IMR-90 (cell line): Measurements from ENCODE around the gene CGNL1. TPM values are rescaled to one million over a fixed set of nuclear protein-coding genes. Genes with fewer than 3 reads are reported as not detected.

Source experiments
- ATAC-seq: fragments of 200-7000 bp; cut with Tn5 transposase; 2 replicates; pipeline ENCODE4 v1.9.1; 2020; ENCODE audit warnings: low read depth, mild to moderate bottlenecking, moderate library complexity
- BruUV-seq: library from RNA; stranded (reverse); fragments of 400-500 nt; replicated peaks from 2 replicates; lab custom pipeline; 2021; lab: Mats Ljungman, UMichigan
- CTCF ChIA-PET: fragments of 300-600 bp; formaldehyde crosslinking; extraction: SDS; loops from one replicate; lab custom pipeline; 2021; ENCODE audit warnings: antibody characterized with exemption; lab: Yijun Ruan, JAX
- POLR2A ChIA-PET: fragments of 300-600 bp; sonication (Branson Sonifier 250); formaldehyde crosslinking; loops from one replicate; lab custom pipeline; 2022; ENCODE audit warnings: antibody characterized with exemption; ENCODE audit not compliant: unreplicated experiment; lab: Charles Lee
- DNase-seq: peaks from one replicate; pipeline ENCODE4 v3.0.0; 2013
- H2AFZ ChIP-seq: replicated peaks from 2 replicates; pipeline ENCODE3; 2013; ENCODE audit warnings: low read length, mild to moderate bottlenecking; ENCODE audit not compliant: poor library complexity
- H2AK5ac ChIP-seq: 2 replicates; pipeline ENCODE4 v1.6.1; 2013; ENCODE audit warnings: low read depth, low read length, inconsistent platforms
- H2AK9ac ChIP-seq: replicated peaks from 2 replicates; pipeline ENCODE3; 2013; ENCODE audit warnings: mild to moderate bottlenecking, low read depth, low read length, moderate library complexity; ENCODE audit not compliant: poor library complexity
- H2BK120ac ChIP-seq: 2 replicates; pipeline ENCODE4 v1.6.1; 2013; ENCODE audit warnings: low read depth, low read length, inconsistent platforms
- H2BK15ac ChIP-seq: 3 replicates; pipeline ENCODE4 v1.6.1; 2013; ENCODE audit warnings: low read depth, low read length, inconsistent platforms
- H2BK20ac ChIP-seq: 2 replicates; pipeline ENCODE4 v1.6.1; 2013; ENCODE audit warnings: low read depth, mild to moderate bottlenecking, inconsistent platforms, low read length, moderate library complexity
- H2BK5ac ChIP-seq: 2 replicates; pipeline ENCODE4 v1.6.1; 2013; ENCODE audit warnings: mild to moderate bottlenecking, low read depth, low read length, inconsistent platforms; ENCODE audit not compliant: poor library complexity, severe bottlenecking
- H3K14ac ChIP-seq: replicated peaks from 2 replicates; pipeline ENCODE4 v1.6.1; 2013; ENCODE audit warnings: low read depth, low read length, inconsistent platforms
- H3K18ac ChIP-seq: 2 replicates; pipeline ENCODE4 v1.6.1; 2013; ENCODE audit warnings: low read depth, low read length, control low read depth
- H3K23ac ChIP-seq: 2 replicates; pipeline ENCODE4 v1.6.1; 2013; ENCODE audit warnings: low read depth, low read length, inconsistent platforms
- H3K27ac ChIP-seq: 2 replicates; pipeline ENCODE4 v1.5.1; 2013; ENCODE audit warnings: mild to moderate bottlenecking, control low read depth, low read length; ENCODE audit not compliant: insufficient read depth
- H3K27me3 ChIP-seq: 2 replicates; pipeline ENCODE4 v1.6.1; 2013; ENCODE audit warnings: low read length; ENCODE audit not compliant: control insufficient read depth, insufficient read depth
- H3K36me3 ChIP-seq: 2 replicates; pipeline ENCODE4 v1.6.1; 2013; ENCODE audit warnings: low read length, mixed read lengths; ENCODE audit not compliant: control insufficient read depth, insufficient read depth
- H3K4ac ChIP-seq: 2 replicates; pipeline ENCODE4 v1.6.1; 2013; ENCODE audit warnings: low read depth, low read length, inconsistent platforms
- H3K4me1 ChIP-seq: 2 replicates; pipeline ENCODE4 v1.6.1; 2013; ENCODE audit warnings: low read length, mixed read lengths; ENCODE audit not compliant: control insufficient read depth, insufficient read depth
- H3K4me2 ChIP-seq: 2 replicates; pipeline ENCODE4 v1.6.1; 2013; ENCODE audit warnings: low read depth, mild to moderate bottlenecking, control low read depth, low read length, moderate library complexity
- H3K4me3 ChIP-seq: 2 replicates; pipeline ENCODE4 v1.5.1; 2013; ENCODE audit warnings: low read depth, mild to moderate bottlenecking, control low read depth, low read length, moderate library complexity; ENCODE audit not compliant: insufficient read depth
- H3K56ac ChIP-seq: 2 replicates; pipeline ENCODE4 v1.6.1; 2013; ENCODE audit warnings: low read length, inconsistent platforms; ENCODE audit not compliant: insufficient read depth; ENCODE audit errors: extremely low read depth
- H3K79me1 ChIP-seq, 2 experiments: 2 replicates each; pipeline ENCODE4 v1.6.1; 2013; ENCODE audit warnings: low read length in 2 of 2, inconsistent platforms in 1 of 2, low read depth in 1 of 2
- H3K9ac ChIP-seq: 2 replicates; pipeline ENCODE4 v1.6.1; 2013; ENCODE audit warnings: low read depth, low read length, control low read depth
- H3K9me1 ChIP-seq: 2 replicates; pipeline ENCODE4 v1.6.1; 2013; ENCODE audit warnings: low read length, inconsistent platforms; ENCODE audit not compliant: insufficient read depth
- H3K9me3 ChIP-seq: 2 replicates; pipeline ENCODE4 v1.6.1; 2013; ENCODE audit warnings: low read length; ENCODE audit not compliant: control insufficient read depth, insufficient read depth
- H4K20me1 ChIP-seq: 2 replicates; pipeline ENCODE4 v1.6.1; 2013; ENCODE audit warnings: low read length, inconsistent platforms; ENCODE audit not compliant: insufficient read depth
- H4K5ac ChIP-seq: 2 replicates; pipeline ENCODE4 v1.6.1; 2013; ENCODE audit warnings: mild to moderate bottlenecking, low read depth, low read length, control low read depth
- H4K8ac ChIP-seq, 2 experiments: 2 replicates each; pipeline ENCODE4 v1.6.1; 2013; ENCODE audit warnings: low read depth in 2 of 2, low read length in 2 of 2, control low read depth in 1 of 2, inconsistent platforms in 1 of 2
- H4K91ac ChIP-seq: 2 replicates; pipeline ENCODE4 v1.6.1; 2013; ENCODE audit warnings: low read depth, low read length, inconsistent platforms; ENCODE audit not compliant: insufficient read depth
- BHLHE40 ChIP-seq: fragments of 150-350 bp; IDR thresholded peaks from 2 replicates; pipeline ENCODE4 v1.6.1; 2016; ENCODE audit warnings: mild to moderate bottlenecking, low read depth, low read length
- CEBPB ChIP-seq: IDR thresholded peaks from 2 replicates; pipeline ENCODE4 v1.6.1; 2012; ENCODE audit warnings: low read depth, low read length, improper control_type of control experiment
- CHD1 ChIP-seq: IDR thresholded peaks from 2 replicates; pipeline ENCODE4 v1.6.1; 2012; ENCODE audit warnings: low read depth, low read length, improper control_type of control experiment
- FOS ChIP-seq: fragments of 150-350 bp; IDR thresholded peaks from 2 replicates; pipeline ENCODE4 v1.6.1; 2016; ENCODE audit warnings: low read depth, low read length
- MAFK ChIP-seq: IDR thresholded peaks from 2 replicates; pipeline ENCODE4 v1.6.1; 2012; ENCODE audit warnings: low read depth, low read length, improper control_type of control experiment
- MAZ ChIP-seq: IDR thresholded peaks from 2 replicates; pipeline ENCODE4 v1.6.1; 2012; ENCODE audit warnings: low read depth, mild to moderate bottlenecking, low read length, improper control_type of control experiment, moderate library complexity, borderline replicate concordance
- MXI1 ChIP-seq: IDR thresholded peaks from 2 replicates; pipeline ENCODE4 v1.6.1; 2012; ENCODE audit warnings: low read depth, mild to moderate bottlenecking, low read length, moderate library complexity, borderline replicate concordance
- NFE2L2 ChIP-seq: fragments of 150-350 bp; IDR thresholded peaks from 2 replicates; pipeline ENCODE4 v1.6.1; 2016; ENCODE audit warnings: low read depth, mild to moderate bottlenecking, low read length
- POLR2A ChIP-seq: IDR thresholded peaks from 2 replicates; pipeline ENCODE4 v1.6.1; 2012; ENCODE audit warnings: mild to moderate bottlenecking, low read depth, low read length
- RAD21 ChIP-seq: IDR thresholded peaks from 2 replicates; pipeline ENCODE4 v1.6.1; 2012; ENCODE audit warnings: low read length, improper control_type of control experiment
- RCOR1 ChIP-seq: IDR thresholded peaks from 2 replicates; pipeline ENCODE4 v1.6.1; 2012; ENCODE audit warnings: mild to moderate bottlenecking, low read length, improper control_type of control experiment; ENCODE audit not compliant: insufficient replicate concordance
- RFX5 ChIP-seq: IDR thresholded peaks from 2 replicates; pipeline ENCODE4 v1.8.0; 2012; ENCODE audit warnings: low read depth, mild to moderate bottlenecking, low read length, moderate library complexity
- SMC3 ChIP-seq: fragments of 150-350 bp; IDR thresholded peaks from 2 replicates; pipeline ENCODE4 v1.6.1; 2016; ENCODE audit warnings: low read depth, mild to moderate bottlenecking, antibody characterized with exemption, low read length, moderate library complexity
- WGBS, 2 experiments: methylation state at CpG; one replicate each; pipeline versions ENCODE4 v1.1.5 to v1.1.7; 2013; ENCODE audit warnings: missing lambda C conversion rate in 2 of 2; ENCODE audit not compliant: insufficient read length in 1 of 2; ENCODE audit errors: extremely low coverage in 2 of 2; 5-methylcytosine and 5-hydroxymethylcytosine counted together
- dilution Hi-C: fragments of 300-500 bp; cut with HindIII; formaldehyde crosslinking; loops from one replicate; pipeline ENCODE4 v1.14.3; 2018; ENCODE audit warnings: low sequenced_read_pairs; ENCODE audit not compliant: unreplicated experiment
- in situ Hi-C: fragments of 300-500 bp; cut with MboI; formaldehyde crosslinking; loops from 3 replicates; pipeline ENCODE4 v1.14.3; 2019; ENCODE audit warnings: low sequenced_read_pairs, inconsistent platforms, mixed read lengths
- intact Hi-C: fragments of 100-400 bp; cut with micrococcal nuclease; formaldehyde crosslinking; loops from 2 replicates; pipeline ENCODE4 v1.10.0; 2022
- polyA plus RNA-seq, 3 experiments: library from polyadenylated mRNA; depleted of rRNA; stranded (reverse); fragments of >200 nt; gene quantifications; 2 replicates each; pipeline ENCODE4 v1.2.3, GENCODE V29; 2012; ENCODE audit warnings: low replicate concordance in 1 of 3
- total RNA-seq: library from RNA; depleted of rRNA; stranded (reverse); fragments of >200 nt; gene quantifications from 2 replicates; pipeline ENCODE4 v1.2.3, GENCODE V29; 2012
- TF ChIP-seq, protein P1 (sequence below): fragments of 150-350 bp; IDR thresholded peaks from 2 replicates; pipeline ENCODE4 v1.6.1; 2016; ENCODE audit warnings: low read depth, mild to moderate bottlenecking, low read length, moderate library complexity, borderline replicate concordance
- TF ChIP-seq, protein P2 (sequence below): fragments of 150-350 bp; IDR thresholded peaks from 2 replicates; pipeline ENCODE4 v1.6.1; 2017; ENCODE audit warnings: mild to moderate bottlenecking, antibody characterized with exemption, low read length, low read depth
- TF ChIP-seq, protein P3 (sequence below): conservative IDR thresholded peaks from 2 replicates; pipeline ENCODE4 v1.5.1; 2012; ENCODE audit warnings: mild to moderate bottlenecking, low read depth, low read length, improper control_type of control experiment

The CGNL1 gene
- total and polyA plus RNA-seq, 2 of the 4 experiments (the other 2 are of a cell fraction): 0.07 to 0.18 TPM

DNA sequence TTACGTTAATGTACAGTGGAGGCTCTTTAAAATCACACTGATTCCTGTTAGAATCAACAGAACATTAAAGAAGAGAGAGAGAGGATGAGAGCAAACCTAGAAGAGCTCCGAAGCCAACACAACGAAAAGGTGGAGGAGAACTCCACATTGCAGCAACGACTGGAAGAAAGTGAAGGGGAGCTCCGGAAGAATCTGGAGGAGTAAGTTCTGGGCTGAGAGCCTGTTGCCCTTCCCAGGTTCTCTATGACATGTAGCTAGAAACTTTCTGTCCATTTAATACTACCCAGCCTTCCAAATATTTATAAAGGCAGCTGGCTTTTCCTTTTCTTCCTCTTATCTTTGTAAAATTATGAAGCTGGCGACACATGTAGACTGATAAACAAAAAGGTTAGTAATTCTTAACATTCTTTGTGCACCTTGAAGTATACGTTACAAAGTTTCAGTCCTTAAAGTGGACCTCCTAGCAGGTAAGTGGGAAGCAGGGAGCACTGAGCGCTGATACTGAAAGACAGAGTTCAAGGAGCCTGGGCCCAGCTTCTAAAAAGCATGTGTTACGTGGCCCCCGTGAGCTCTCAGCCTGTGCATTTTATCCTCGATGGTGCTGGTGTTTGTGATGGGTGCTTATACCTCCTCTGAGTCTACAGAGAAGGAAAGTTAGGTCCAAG lies 75.9 kb downstream of the CGNL1 start:
- no peak overlapping the region for H3K56ac ChIP-seq
- H4K5ac ChIP-seq: no peak overlapping the region
- no peak overlapping the region for H3K9ac ChIP-seq
- no peak overlapping the region for H3K23ac ChIP-seq
- in situ Hi-C loops: no loop called here
- no peak overlapping the region for H2BK15ac ChIP-seq
- peaks cover 16% of the 10 kb centered on the region for H3K27me3 ChIP-seq
- H3K14ac ChIP-seq: no peak overlapping the region
- no peak for ATAC-seq
- no peak overlapping the region for H2AK5ac ChIP-seq
- no peak for DNase-seq
- no peak overlapping the region for H3K18ac ChIP-seq
- H3K4me2 ChIP-seq: no peak overlapping the region
- H3K79me1 ChIP-seq: no peaks in the 10 kb centered on the region
- no peaks in the 10 kb centered on the region for H3K4me1 ChIP-seq
- H2BK120ac ChIP-seq: no peak overlapping the region
- intact Hi-C loops: no loop called here
- no peak overlapping the region for H2BK20ac ChIP-seq
- no peaks in the 10 kb centered on the region for H3K9me3 ChIP-seq
- no CpG with 5 or more reads among the region's 11 CpGs for WGBS, 2 experiments
- H3K36me3 ChIP-seq: no peaks in the 10 kb centered on the region
- no peak overlapping the region for H3K27ac ChIP-seq
- H2AK9ac ChIP-seq: no peak overlapping the region
- POLR2A ChIA-PET: no interaction called here
- dilution Hi-C loops: no loop called here
- no peak overlapping the region for H2BK5ac ChIP-seq
- no peak overlapping the region for H4K91ac ChIP-seq
- no peak overlapping the region for H4K8ac ChIP-seq
- H3K4me3 ChIP-seq: no peak overlapping the region
- CTCF ChIA-PET: no interaction called here
- no peaks in the 10 kb centered on the region for H3K9me1 ChIP-seq
- H4K20me1 ChIP-seq: no peaks in the 10 kb centered on the region
- H2AFZ ChIP-seq: no peak overlapping the region
- no peak for TF ChIP-seq CEBPB
- no peak for TF ChIP-seq MAZ
- no peak for TF ChIP-seq RCOR1
- TF ChIP-seq NFE2L2: no peak
- no peak for TF ChIP-seq MXI1
- TF ChIP-seq, protein P1, sequence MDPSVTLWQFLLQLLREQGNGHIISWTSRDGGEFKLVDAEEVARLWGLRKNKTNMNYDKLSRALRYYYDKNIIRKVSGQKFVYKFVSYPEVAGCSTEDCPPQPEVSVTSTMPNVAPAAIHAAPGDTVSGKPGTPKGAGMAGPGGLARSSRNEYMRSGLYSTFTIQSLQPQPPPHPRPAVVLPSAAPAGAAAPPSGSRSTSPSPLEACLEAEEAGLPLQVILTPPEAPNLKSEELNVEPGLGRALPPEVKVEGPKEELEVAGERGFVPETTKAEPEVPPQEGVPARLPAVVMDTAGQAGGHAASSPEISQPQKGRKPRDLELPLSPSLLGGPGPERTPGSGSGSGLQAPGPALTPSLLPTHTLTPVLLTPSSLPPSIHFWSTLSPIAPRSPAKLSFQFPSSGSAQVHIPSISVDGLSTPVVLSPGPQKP: no peak
- TF ChIP-seq BHLHE40: no peak
- TF ChIP-seq CHD1: no peak
- no peak for TF ChIP-seq MAFK
- TF ChIP-seq, protein P2, sequence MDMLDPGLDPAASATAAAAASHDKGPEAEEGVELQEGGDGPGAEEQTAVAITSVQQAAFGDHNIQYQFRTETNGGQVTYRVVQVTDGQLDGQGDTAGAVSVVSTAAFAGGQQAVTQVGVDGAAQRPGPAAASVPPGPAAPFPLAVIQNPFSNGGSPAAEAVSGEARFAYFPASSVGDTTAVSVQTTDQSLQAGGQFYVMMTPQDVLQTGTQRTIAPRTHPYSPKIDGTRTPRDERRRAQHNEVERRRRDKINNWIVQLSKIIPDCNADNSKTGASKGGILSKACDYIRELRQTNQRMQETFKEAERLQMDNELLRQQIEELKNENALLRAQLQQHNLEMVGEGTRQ: no peak
- no peak for TF ChIP-seq FOS
- TF ChIP-seq SMC3: no peak
- TF ChIP-seq POLR2A: no peak
- TF ChIP-seq RFX5: no peak
- TF ChIP-seq RAD21: no peak
- TF ChIP-seq, protein P3, sequence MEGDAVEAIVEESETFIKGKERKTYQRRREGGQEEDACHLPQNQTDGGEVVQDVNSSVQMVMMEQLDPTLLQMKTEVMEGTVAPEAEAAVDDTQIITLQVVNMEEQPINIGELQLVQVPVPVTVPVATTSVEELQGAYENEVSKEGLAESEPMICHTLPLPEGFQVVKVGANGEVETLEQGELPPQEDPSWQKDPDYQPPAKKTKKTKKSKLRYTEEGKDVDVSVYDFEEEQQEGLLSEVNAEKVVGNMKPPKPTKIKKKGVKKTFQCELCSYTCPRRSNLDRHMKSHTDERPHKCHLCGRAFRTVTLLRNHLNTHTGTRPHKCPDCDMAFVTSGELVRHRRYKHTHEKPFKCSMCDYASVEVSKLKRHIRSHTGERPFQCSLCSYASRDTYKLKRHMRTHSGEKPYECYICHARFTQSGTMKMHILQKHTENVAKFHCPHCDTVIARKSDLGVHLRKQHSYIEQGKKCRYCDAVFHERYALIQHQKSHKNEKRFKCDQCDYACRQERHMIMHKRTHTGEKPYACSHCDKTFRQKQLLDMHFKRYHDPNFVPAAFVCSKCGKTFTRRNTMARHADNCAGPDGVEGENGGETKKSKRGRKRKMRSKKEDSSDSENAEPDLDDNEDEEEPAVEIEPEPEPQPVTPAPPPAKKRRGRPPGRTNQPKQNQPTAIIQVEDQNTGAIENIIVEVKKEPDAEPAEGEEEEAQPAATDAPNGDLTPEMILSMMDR: no peak
- H3K4ac ChIP-seq: no peak overlapping the region
- BruUV-seq: no TSS peak
